Dermis blood vessel endothelial cell (primary cell): ENCODE results near the gene PTGS1. TPM values are rescaled to one million over a fixed set of nuclear protein-coding genes. Genes with fewer than 3 reads are reported as not detected.

ENCODE experiments used
- DNase-seq: peaks from one replicate; pipeline ENCODE4 v3.0.0; 2010
- total RNA-seq: library from RNA; depleted of rRNA; stranded (reverse); fragments of >200 nt; gene quantifications from 2 replicates; pipeline ENCODE4 v1.2.3, GENCODE V29; 2014

Gene PTGS1
- total RNA-seq, 1 donor from 2014 or later = 3.6 TPM

DNA sequence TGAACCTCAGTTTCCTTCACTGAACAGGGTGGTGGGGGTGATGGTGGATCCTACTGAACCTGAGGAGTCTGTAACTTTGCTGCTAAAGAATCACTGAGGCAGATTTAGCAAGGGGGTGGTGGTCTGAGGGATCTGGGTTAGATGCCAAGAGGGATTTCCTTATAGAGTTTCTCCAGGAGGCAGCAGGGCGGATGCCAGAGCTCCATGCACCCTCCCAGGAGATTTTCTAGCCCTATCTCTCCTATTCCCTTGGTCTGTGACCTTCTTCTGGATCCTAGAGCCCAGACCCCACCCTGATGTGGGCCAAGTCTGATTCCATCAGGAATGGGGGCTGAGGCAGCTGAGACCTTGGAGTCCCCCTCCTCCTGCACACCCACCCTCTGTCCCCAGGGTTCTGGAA, 6.0 kb downstream of the PTGS1 start:
- no peak for DNase-seq

DNA sequence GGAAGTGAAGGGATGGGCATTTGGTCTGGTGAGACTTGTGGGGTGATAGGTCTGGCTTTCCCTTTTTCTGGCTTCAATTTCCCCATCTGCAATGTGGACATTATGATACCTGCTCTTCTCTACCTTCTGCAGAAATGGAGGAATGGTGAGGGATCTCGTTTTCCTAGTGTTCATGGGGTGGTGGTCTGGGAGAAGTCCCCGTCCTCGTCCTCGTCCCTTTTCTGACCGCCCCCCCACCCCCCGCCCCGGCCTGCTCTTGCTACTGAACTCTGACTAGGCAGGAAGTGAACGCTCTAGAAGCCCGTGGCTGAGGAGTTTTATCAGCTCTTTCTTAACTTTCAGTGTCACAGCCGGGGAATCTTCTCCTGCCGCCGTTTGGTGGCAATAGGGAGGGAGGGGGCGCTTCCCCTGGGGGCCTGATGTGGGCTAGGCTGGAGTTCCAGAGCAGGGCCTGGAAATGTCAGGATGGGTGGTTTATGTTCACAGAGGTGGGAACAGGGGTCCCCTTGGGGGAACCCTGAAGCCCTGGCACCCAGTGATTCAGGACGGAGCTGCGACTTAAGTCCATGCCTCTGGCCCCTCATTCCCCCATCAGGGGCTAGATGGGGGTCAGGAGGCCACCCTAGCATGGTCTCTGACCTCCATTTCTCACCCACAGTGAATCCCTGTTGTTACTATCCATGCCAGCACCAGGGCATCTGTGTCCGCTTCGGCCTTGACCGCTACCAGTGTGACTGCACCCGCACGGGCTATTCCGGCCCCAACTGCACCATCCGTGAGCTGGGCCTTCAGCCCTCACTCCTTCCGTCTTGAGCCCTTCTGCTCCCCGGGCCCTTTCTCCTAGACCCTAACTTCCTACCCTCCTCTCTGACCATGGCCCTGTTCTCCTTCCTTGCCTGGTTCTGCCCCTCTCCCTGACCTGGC, 6.7 kb downstream of the PTGS1 start:
- no peak for DNase-seq

DNA sequence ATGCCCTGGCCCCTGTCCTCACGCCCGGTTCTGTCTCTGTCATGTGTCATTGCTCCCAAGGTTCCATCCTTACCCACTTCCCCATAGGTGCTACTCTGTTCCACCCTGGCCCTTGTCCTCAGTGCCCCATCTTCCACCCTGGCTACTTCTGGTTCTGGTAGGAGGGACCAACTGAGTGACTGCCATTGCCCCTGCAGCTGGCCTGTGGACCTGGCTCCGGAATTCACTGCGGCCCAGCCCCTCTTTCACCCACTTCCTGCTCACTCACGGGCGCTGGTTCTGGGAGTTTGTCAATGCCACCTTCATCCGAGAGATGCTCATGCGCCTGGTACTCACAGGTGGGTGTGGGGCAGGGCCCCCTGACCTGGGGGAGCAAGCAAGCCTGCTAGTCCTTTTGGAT, 7.4 kb downstream of the PTGS1 start:
- DNase-seq = no peak

DNA sequence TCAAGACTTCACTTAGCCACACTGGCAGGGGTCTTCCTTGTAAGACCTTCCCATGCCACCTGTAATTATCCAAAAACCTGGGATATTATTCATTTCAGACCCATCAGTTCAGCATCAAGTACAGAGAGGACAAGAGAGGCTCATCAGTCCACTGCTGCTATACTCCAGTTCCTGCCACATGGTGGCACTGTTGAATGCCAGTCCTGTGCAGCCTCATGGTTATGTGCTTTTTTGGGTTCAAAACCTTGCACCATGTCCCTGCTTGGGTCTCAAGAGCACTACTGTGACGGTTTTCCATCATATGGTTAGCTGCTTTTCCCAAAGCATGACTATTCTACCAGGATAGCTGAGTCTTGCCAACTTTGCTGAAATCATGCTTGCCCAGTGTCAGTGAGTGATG, 8.5 kb downstream of the PTGS1 start:
- DNase-seq = no peak

DNA sequence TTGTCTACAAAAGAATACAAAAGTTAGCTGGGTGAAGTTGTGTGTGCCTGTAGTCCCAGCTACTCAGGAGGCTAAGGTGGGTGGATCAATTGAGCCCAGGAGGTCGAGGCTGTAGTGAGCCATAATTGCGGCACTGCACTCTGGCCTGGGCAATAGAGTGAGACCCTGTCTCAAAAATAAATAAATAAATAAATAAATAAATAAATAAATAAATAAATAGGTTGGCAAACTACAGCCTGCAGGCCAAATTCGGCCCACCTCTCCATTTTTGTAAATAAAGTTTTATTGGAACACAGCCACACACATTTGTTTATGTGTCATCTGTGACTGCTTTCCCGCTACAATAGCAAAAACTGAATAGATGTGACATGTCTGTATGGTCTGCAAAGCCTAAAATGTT, 9.5 kb downstream of the PTGS1 start:
- DNase-seq = no peak

DNA sequence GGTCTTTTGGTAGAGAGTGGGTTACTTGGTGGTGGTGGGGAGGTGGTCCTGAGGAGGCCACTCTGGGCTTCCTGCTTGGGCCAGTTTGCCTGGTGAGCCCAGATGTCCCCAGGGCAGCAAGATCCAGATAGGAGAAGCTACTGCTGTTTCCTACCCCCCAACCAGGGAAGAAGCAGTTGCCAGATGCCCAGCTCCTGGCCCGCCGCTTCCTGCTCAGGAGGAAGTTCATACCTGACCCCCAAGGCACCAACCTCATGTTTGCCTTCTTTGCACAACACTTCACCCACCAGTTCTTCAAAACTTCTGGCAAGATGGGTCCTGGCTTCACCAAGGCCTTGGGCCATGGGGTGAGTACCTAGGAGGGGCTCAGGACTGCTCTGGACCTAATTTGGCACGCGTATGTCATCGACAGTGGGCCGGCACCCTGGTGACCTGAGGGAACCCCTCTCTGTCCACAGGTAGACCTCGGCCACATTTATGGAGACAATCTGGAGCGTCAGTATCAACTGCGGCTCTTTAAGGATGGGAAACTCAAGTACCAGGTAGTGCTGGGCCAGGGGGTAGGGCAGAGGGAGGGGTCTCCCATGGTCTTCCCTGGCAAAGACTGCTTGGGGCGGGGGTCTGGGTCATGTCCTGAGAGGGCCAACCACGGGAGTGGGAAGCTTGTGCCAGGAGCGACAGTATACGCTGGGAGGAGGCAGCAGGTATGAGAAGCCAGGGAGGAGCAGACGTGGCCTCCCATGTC, 10.6 kb downstream of the PTGS1 start:
- no peak for DNase-seq

DNA sequence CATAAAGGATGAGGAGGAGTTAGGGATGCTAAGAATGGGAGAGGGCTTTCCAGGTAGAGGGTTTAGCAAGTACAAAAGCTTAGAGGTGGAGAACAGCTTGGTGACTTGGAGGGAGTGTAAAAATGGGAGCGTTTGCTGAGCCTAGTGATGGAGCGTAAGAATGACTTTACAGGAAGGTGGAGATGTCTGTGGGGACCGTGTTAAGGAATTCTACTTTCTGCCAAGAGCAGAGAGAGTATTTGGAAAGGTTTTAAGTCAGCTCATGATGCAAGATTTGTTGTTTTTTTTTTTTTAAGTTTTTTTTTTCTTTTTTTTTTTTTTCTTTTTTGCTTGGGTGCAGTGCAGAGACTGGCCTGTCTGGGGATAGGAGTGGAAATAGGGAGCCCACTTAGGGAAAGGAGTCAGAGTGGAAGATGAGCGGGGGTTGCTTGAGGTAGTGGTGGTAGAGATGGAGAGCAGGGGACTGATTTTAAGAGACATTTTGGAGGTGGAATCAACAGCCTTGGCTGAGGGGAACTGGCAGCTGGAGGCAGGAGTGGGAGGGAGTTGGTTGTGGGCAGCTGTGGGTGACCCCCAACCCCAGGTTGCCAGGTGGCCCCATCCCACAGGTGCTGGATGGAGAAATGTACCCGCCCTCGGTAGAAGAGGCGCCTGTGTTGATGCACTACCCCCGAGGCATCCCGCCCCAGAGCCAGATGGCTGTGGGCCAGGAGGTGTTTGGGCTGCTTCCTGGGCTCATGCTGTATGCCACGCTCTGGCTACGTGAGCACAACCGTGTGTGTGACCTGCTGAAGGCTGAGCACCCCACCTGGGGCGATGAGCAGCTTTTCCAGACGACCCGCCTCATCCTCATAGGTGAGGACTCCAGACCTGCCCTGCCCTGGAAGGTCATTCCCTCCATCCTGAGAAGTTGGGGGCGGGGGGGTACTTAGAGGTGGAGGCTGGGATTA, 12.4 kb downstream of the PTGS1 start:
- no peak for DNase-seq

DNA sequence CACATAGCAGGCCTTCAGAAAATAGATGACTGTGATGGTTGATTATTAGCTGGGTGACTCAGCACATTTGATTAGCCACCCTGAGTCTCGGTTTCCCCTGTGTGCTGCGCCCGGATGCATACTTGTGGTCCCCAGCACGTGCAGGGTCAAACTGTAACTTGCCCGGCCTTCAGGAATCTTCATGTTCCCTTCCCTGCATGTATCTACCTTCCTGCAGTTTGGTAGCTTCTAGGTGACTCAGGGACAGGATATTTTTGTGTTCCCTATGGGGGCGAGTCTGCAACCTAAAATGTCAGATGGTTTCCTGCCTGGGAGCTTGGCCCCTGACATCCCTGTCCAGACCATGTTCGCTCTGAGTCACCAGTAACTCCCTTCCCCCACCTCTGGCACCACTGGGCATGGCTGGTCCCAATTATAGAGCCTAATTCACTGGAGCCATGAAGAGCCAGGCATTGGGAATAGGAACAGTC, 13.2 kb downstream of the PTGS1 start:
- DNase-seq = peak; percentile 67

DNA sequence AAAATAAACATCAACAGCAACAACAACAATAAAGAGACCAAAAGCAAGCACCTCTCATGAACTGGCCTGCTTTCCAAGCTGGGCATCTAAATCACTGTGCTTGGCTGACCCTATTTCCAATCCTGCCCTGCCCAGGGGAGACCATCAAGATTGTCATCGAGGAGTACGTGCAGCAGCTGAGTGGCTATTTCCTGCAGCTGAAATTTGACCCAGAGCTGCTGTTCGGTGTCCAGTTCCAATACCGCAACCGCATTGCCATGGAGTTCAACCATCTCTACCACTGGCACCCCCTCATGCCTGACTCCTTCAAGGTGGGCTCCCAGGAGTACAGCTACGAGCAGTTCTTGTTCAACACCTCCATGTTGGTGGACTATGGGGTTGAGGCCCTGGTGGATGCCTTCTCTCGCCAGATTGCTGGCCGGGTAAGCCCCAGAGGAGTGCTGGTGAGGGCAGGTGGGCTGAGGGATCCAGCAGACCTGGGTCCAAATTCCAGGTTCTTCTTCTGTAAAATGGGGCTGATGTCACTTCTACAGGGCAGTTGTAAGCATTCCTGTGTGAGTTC, 15.6 kb downstream of the PTGS1 start:
- no peak for DNase-seq

DNA sequence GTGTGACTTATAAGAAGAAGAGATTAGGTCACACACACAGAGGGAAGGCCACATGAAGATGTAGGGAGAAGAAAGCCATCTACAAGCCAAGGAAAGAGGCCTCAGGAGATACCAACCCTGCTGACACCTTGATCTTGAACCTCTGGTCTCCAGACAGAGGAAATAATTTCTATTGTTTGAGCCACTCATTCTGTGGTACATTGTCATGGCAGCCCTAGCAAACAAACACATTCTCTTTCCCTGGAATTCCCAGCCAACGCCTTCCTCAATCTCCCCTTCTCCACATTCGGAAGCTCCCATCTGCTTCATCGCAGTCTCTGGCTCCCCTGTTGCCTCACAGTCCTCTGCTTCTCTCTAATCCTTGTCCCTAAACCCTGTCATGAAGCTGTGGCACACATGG, 16.7 kb downstream of the PTGS1 start:
- DNase-seq = peak; percentile 54

DNA sequence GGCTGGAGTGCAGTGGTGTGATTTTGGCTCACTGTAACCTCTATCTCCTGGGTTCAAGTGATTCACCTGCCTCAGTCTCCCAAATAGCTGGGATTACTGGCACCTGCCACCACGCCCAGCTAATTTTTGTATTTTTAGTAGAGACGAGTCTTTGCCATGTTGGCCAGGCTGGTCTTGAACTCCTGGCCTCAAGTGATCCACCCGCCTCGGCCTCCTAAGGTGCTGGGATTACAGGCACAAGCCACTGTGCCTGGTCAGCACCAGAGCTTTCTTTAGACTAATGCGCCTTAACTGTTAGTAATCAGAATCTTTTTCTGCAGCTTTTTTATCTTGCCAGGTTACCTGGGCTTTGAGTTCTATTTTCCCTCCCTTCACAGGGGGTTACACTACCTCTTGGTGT, 18.4 kb downstream of the PTGS1 start:
- DNase-seq = no peak

DNA sequence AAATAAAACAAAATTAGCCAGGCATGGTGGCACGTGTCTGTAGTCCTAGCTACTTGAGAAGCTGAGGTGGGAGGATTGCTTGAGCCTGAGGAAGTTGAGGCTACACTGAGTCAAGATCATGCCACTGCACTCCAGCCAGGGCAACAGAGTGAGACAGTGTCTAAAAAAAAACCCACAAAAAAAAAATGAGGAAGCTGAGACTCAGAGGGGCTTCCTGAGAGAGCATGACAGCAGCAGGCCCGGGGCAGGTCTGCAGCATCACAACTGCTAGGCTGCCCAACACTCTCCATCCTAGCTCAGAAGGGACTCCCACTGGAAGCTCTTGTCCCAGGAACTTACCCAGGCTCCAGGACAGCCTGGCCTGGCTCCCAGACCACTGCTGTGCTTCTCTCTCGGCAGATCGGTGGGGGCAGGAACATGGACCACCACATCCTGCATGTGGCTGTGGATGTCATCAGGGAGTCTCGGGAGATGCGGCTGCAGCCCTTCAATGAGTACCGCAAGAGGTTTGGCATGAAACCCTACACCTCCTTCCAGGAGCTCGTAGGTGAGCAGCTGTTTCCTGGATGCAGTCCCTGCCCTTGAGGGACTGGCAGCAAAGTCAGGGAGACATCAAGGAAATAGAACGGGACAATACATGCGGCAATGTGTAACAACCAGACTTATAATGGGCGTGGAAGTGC, 19.1 kb downstream of the PTGS1 start:
- DNase-seq = peak; percentile 44

DNA sequence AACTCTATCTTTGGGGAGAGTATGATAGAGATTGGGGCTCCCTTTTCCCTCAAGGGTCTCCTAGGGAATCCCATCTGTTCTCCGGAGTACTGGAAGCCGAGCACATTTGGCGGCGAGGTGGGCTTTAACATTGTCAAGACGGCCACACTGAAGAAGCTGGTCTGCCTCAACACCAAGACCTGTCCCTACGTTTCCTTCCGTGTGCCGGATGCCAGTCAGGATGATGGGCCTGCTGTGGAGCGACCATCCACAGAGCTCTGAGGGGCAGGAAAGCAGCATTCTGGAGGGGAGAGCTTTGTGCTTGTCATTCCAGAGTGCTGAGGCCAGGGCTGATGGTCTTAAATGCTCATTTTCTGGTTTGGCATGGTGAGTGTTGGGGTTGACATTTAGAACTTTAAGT, 21.5 kb downstream of the PTGS1 start:
- no peak for DNase-seq

DNA sequence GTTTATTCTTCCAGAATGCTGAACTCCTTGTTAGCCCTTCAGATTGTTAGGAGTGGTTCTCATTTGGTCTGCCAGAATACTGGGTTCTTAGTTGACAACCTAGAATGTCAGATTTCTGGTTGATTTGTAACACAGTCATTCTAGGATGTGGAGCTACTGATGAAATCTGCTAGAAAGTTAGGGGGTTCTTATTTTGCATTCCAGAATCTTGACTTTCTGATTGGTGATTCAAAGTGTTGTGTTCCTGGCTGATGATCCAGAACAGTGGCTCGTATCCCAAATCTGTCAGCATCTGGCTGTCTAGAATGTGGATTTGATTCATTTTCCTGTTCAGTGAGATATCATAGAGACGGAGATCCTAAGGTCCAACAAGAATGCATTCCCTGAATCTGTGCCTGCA, 21.9 kb downstream of the PTGS1 start:
- DNase-seq = no peak

DNA sequence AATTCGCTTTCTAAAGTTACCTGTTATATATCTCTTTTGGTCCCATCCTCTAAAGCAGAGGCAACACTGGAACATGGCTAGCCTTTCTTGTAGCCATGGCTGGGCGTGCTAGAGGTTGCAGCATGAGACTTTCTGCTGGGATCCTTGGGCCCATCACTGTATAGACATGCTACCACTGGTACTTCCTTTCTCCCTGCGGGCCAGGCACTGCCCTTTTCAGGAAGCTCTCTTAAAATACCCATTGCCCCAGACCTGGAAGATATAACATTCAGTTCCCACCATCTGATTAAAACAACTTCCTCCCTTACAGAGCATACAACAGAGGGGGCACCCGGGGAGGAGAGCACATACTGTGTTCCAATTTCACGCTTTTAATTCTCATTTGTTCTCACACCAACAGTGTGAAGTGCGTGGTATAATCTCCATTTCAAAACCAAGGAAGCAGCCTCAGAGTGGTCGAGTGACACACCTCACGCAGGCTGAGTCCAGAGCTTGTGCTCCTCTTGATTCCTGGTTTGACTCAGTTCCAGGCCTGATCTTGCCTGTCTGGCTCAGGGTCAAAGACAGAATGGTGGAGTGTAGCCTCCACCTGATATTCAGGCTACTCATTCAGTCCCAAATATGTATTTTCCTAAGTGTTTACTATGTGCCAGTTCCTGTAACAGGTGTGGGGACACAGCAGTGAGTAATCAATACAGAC, 22.6 kb downstream of the PTGS1 start:
- no peak for DNase-seq

DNA sequence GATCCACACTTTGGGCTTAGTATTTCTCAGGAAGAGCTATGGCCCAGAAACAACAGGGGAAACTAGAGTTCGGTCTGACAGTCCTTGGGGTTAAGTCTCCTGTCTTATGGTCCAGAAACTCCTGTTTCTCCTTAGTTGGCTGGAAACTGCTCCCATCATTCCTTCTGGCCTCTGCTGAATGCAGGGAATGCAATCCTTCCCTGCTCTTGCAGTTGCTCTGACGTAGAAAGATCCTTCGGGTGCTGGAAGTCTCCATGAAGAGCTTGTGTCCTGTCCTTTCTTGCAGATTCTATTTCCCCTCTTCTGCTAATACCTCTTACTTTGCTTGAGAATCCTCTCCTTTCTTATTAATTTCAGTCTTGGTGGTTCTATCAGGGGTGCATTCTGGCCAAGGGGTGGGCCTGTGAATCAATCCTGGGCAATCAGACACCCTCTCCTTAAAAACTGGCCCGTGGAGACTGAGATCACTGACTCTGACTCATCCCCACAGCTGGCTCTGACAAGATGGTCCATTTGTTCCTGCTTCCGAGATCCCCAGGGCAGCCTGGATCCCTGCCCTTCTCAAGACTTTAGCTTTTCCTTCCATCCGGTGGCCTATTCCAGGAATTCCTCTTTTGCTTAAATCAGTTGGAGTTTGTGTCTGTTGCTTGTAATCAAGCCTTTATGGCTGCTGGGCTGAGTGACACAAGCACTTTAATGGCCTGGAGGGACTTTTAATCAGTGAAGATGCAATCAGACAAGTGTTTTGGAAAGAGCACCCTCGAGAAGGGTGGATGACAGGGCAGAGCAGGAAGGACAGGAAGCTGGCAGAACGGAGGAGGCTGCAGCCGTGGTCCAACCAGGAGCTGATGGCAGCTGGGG, 23.7 kb downstream of the PTGS1 start:
- DNase-seq = peak; percentile 68

DNA sequence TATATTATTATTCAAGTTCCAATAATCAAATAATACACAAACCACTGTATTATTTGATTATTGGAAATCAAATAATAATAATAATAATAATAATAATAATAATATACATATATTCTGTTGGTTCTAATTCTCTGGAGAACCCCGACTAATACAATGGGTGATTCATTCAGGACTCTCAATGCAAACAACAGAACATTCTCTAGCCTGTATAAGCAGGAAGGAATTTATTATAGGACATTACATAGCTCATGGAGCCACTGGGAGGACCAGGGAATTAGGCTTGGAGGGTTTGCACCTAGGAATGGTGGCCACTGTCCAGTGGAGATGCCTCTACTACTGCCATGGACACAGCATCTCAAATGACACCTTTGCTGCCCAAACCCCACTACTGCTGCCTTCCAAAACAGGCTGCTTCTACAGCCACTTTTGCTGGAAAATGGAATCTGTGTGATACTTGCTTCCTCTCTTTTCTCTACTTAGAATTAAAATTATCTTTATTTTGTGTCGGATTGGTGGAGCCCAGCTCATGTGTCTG, 25.9 kb downstream of the PTGS1 start:
- peak; percentile 49 for DNase-seq

DNA sequence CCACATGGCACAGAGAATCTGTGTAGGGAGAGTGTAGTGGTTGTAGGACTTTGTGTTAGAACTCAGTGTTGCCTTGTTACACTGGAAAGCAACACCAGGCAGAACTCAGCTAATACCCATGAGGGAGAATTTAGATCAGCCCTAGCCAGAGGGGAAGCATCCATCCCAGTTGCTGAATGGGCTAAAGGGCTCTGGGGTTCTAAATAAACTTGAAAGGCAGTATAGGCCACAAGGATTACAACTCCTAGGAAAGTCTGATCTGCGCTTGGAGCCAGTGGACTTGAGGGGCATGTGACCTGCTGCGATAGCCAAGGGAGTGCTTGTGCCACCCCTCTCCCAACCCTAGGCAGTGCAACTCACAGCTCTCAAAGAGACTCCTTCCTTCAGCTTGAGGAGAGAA, 26.9 kb downstream of the PTGS1 start:
- no peak for DNase-seq

DNA sequence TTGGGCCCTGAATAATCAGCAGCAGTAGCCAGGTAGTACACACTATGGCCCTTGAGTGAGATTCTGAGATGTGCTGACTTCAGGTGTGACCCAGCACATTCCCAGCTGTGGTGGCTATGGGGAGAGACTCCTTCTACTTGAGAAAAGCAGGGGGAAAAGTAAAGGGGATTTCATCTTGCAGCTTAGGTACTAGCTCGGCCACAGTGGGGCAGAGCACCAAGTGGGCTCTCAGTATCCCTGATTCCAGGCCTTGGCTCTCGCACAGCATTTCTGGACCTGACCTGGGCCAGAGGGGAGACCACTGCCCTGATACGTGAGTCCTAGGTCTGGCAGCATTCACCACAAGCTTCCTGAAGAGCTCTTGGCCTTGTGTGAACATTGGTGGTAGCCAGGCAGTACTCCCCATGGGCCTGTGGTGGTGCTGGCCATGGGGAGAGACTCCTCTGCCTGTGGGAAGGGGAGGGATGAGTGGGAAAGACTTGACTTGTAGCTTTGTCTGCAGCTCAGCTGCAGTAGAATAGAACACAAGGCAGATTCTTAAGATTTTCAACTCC, 27.6 kb downstream of the PTGS1 start:
- DNase-seq = no peak

DNA sequence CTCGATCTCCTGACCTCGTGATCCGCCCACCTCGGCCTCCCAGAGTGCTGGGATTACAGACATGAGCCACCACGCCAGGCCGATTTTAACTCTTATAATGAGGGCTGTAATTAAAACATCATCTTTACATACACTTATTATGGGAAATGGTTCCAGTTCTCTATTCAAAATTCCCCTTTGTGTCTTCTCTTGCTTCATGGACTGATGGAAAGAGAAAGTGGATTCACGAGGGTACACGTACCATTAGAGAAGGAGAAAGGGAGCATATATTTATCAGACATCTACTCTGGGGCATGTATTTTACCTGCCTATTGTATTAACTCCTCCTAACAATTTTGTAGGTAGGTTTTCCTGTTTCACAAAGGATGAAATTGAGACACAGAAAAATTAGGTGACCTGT, 31.1 kb downstream of the PTGS1 start:
- DNase-seq = no peak
